Psoas muscle (tissue), 8 donors: Measurements from ENCODE around the gene STX4. TPM values are rescaled to one million over a fixed set of nuclear protein-coding genes. Genes with fewer than 3 reads are reported as not detected.
A peak's percentile ranks its signal among the peaks of the same experiment; 100 is the strongest.
"Not testable (repeated sequence)": the region's sequence is repeated elsewhere in the genome, so short reads cannot be mapped to it uniquely, and the experiment has no call there.

Experiments
- ATAC-seq, 4 donors: fragments of 200-7000 bp; cut with Tn5 transposase; one replicate each; pipeline ENCODE4 v1.9.1; 2020; ENCODE audit warnings: moderate library complexity in 3 of 4, mild to moderate bottlenecking in 2 of 4
- DNase-seq, 2 donors: peaks; one replicate each; pipeline ENCODE4 v3.0.0-alpha.2; 2020
- H3K27ac ChIP-seq: fragments of 200-600 bp; one replicate; pipeline ENCODE4 v1.8.0; 2022
- H3K27me3 ChIP-seq, 3 donors: fragments of 200-600 bp in 1 of 3; one replicate each; pipeline versions ENCODE4 v1.6.1 to v1.8.0; 2013 to 2022; ENCODE audit warnings: low read length in 2 of 3, mild to moderate bottlenecking in 2 of 3, moderate library complexity in 1 of 3; ENCODE audit not compliant: insufficient read depth in 3 of 3
- H3K36me3 ChIP-seq, 2 donors: fragments of 200-600 bp in 1 of 2; one replicate each; pipeline versions ENCODE4 v1.6.1 to v1.8.0; 2013 to 2022; ENCODE audit warnings: low read depth in 1 of 2, mild to moderate bottlenecking in 1 of 2, moderate library complexity in 1 of 2; ENCODE audit not compliant: insufficient read depth in 1 of 2
- H3K4me1 ChIP-seq: fragments of 200-600 bp; one replicate; pipeline ENCODE4 v1.8.0; 2022
- H3K4me3 ChIP-seq: fragments of 200-600 bp; one replicate; pipeline ENCODE4 v1.8.0; 2022; ENCODE audit warnings: mild to moderate bottlenecking
- H3K9me3 ChIP-seq: fragments of 200-600 bp; one replicate; pipeline ENCODE4 v1.8.0; 2022
- WGBS, 3 donors: extraction: QIAGEN DNeasy Blood & Tissue Kit; methylation state at CpG; one replicate each; pipeline versions ENCODE4 v1.1.6 to v1.1.7; 2013; 5-methylcytosine and 5-hydroxymethylcytosine counted together
- intact Hi-C, 2 donors: fragments of 100-400 bp; cut with DNase I; formaldehyde crosslinking; loops; one replicate each; pipeline versions ENCODE4 v1.11.0 to v1.14.2; 2022
- polyA plus RNA-seq, 3 donors: library from polyadenylated mRNA; stranded (reverse); fragments of 200-250 nt; gene quantifications; one replicate each; pipeline ENCODE4 v1.2.3, GENCODE V29; 2013
- total RNA-seq, 4 donors: library from RNA; stranded (reverse); fragmentation: NEBNext Ultra II Directional in 2 of 4; extraction: Animal tissue kit (Norgen Biotek cat#: 25700) in 2 of 4; gene quantifications; one replicate each; pipeline versions ENCODE4 v1.2.1 to v1.2.4, GENCODE V29; 2021 to 2023
- TF ChIP-seq, protein P1 (sequence below): fragments of 200-600 bp; IDR thresholded peaks from one replicate; pipeline ENCODE4 v1.8.0; 2022; ENCODE audit warnings: antibody characterized with exemption
- donor health status: healthy with polysubstance abuse.
- donor health status: DM: no; HTN: no; CAD: no; lungs with moderate emphysema.
- donor health status: Bipolar disorder and iron deficiency.
- donor health status: healthy.
- donor health status: DM: yes; HTN: yes; CAD: no.
- donor health status: DM: no; HTN: no; CAD: no.
- donor health status: DM: no; HTN: no; CAD: no.
- donor health status: DM: yes; HTN: yes; CAD: no.

Gene STX4
- total and polyA plus RNA-seq, 7 donors: 47.6 to 123 (median 57.8) TPM

DNA sequence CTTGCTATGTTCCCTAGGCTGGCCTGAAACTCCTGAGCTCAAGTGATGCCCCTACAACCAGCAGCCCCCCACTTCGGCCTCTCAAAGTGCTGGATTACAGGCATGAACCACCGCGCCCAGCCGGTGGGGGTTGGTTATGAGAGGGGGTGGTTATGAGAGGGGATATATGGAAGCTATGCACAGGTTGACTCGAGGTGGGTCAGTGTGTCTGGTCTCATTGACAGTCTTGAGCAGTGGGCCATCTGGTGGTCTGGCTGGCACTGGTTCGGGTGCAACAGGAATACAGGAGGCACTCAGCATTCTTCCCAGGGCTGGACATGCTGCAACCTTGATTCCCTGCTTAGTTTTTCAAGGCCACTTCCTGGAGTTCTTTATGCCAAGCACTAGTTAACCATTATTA, 17.3 kb upstream of the STX4 start:
- Histone ChIP-seq H3K9me3 (no peaks in the 10 kb centered on the region), H3K4me3 (no peak overlapping the region), H3K4me1 (no peaks in the 10 kb centered on the region), H3K27ac (no peak overlapping the region), H3K27me3 (peaks cover 0 to 30% (median 23%) of the 10 kb centered on the region in 3 donors), H3K36me3 (no peaks in the 10 kb centered on the region)
- intact Hi-C loops: no loop called here
- WGBS, 3 donors: 61 to 65% (median 63%) methylated on average over 6 of the region's 6 CpGs
- TF ChIP-seq, protein P1, sequence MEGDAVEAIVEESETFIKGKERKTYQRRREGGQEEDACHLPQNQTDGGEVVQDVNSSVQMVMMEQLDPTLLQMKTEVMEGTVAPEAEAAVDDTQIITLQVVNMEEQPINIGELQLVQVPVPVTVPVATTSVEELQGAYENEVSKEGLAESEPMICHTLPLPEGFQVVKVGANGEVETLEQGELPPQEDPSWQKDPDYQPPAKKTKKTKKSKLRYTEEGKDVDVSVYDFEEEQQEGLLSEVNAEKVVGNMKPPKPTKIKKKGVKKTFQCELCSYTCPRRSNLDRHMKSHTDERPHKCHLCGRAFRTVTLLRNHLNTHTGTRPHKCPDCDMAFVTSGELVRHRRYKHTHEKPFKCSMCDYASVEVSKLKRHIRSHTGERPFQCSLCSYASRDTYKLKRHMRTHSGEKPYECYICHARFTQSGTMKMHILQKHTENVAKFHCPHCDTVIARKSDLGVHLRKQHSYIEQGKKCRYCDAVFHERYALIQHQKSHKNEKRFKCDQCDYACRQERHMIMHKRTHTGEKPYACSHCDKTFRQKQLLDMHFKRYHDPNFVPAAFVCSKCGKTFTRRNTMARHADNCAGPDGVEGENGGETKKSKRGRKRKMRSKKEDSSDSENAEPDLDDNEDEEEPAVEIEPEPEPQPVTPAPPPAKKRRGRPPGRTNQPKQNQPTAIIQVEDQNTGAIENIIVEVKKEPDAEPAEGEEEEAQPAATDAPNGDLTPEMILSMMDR: no peak
- no peak for DNase-seq
- no peak for ATAC-seq

DNA sequence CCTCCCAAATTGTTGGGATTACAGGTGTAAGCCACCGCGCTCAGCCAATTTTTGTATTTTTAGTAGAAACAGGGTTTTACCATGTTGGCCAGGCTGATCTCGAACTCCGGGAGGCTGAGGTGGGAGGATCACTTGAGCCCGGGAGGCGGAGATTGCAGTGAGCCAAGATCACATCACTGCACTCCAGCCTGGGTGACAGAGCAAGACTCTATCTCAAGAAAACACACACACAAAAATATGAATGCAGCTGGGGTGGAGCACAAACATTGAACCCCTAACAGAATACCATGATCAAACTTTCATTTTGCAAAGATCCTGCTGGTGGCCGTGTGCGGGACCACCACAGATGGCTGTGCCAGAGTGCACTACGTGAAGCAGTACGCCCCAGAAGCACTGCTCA, 15.6 kb upstream of the STX4 start:
- not testable (repeated sequence) for DNase-seq
- WGBS, 3 donors: 85 to 92% (median 92%) methylated on average over 10 of the region's 10 CpGs

DNA sequence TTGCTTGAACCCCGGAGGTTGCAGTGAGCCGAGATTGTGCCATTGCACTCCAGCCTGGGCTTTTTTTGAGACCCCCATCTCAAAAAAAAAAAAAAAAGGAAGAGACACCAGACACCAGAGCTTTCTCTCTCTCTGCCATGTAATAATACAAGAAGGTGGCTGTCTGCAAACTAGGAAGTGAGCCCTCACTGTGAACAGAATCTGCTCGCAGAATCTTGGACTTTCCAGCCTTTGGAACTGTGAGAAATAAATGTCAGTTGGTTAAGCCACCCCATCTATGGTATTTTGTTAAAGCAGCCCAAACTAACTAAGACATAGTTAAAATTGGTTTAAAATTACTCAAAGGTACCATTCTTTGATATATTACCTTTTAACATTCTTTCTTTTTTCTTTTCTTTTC, 12.8 kb upstream of the STX4 start:
- intact Hi-C loops: no loop called here
- Histone ChIP-seq H3K27ac (no peak overlapping the region), H3K4me1 (no peaks in the 10 kb centered on the region), H3K4me3 (no peak overlapping the region), H3K36me3 (no peaks in the 10 kb centered on the region), H3K9me3 (no peaks in the 10 kb centered on the region), H3K27me3 (peaks cover 0 to 7% (median 4%) of the 10 kb centered on the region in 3 donors)
- WGBS, 3 donors: 94 to 97% (median 96%) methylated on average over 3 of the region's 3 CpGs
- TF ChIP-seq, protein P1: no peak
- ATAC-seq (no peak), DNase-seq (no peak)

More for the DNA sequence above, 15.6 kb upstream of the STX4 start:
- H3K36me3 ChIP-seq, intact Hi-C loops, H3K27ac ChIP-seq, H3K4me3 ChIP-seq, H3K9me3 ChIP-seq, H3K4me1 ChIP-seq, ATAC-seq: not testable (repeated sequence)
- peaks cover 0 to 15% (median 12%) of the 10 kb centered on the region in 3 donors for H3K27me3 ChIP-seq

DNA sequence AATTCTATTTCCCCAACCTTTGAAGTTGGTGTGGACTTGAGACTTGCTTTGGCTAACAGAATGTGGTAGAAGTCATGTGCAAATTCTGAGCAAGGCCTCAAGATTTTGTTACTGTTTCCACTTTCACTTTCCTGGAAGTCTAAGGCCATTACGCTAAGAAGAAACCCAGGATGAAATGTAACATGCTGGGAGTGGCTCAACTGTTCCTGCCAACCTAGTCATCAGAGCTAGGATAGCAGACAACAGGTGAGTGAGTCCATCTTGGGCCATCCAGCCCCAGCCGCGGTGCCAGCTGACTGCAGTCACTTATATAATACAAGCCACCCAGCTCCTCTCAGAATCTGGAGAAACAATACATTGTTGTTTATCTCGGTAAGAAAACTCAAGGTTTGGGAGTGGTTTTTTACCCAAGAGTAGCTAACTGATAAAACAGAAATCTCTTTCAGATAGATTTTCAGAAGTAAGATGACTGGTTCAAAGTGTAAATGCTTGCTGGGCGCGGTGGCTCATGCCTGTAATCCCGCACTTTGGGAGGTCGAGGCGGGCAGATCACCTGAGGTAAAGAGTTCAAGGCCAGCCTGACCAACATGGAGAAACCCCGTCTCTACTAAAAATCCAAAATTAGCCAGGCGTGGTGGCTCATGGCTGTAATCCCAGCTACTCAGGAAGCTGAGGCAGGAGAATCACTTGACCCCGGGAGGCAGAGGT, 10.7 kb upstream of the STX4 start:
- Histone ChIP-seq H3K9me3 (no peaks in the 10 kb centered on the region), H3K27me3 (peaks cover 0 to under 1% (median 0%) of the 10 kb centered on the region in 3 donors), H3K4me3 (no peak overlapping the region), H3K27ac (peak overlapping the region; percentile 41), H3K4me1 (no peaks in the 10 kb centered on the region), H3K36me3 (no peaks in the 10 kb centered on the region)
- no peak for DNase-seq
- intact Hi-C loops: no loop called here
- 51 to 64% (median 55%) methylated on average over 12 of the region's 12 CpGs for WGBS, 3 donors
- TF ChIP-seq, protein P1: no peak
- peak; percentile 92 to 96 (median 94) for ATAC-seq

DNA sequence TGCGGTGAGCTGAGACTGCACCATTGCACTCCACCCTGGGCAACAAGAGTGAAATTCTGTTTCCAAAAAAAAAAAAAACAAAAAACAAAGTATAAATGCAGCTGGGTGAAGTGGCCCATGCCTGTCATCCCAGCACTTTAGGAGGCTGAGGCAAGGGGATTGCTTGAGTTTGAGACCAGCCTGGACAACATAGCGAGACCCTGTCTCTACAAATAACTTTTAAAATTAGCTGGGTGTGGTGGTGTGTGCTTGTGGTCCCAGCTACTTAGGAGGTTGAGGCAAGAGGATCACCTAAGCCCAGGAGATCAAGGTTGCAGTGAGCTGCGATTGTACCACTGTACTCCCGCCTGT, 10.1 kb upstream of the STX4 start:
- 81 to 91% (median 89%) methylated on average over 4 of the region's 4 CpGs for WGBS, 3 donors
- DNase-seq (no peak), ATAC-seq (peak in 1 of 4 donors; percentile 13)
- H3K9me3 ChIP-seq: no peaks in the 10 kb centered on the region
- no peak overlapping the region for H3K4me3 ChIP-seq
- no peaks in the 10 kb centered on the region for H3K36me3 ChIP-seq
- TF ChIP-seq, protein P1: no peak
- no peaks in the 10 kb centered on the region for H3K27me3 ChIP-seq
- intact Hi-C loops: no loop called here
- peak overlapping the region; percentile 41 for H3K27ac ChIP-seq
- no peaks in the 10 kb centered on the region for H3K4me1 ChIP-seq
